ENCODE data around the gene KCND2.

Gene KCND2

DNA sequence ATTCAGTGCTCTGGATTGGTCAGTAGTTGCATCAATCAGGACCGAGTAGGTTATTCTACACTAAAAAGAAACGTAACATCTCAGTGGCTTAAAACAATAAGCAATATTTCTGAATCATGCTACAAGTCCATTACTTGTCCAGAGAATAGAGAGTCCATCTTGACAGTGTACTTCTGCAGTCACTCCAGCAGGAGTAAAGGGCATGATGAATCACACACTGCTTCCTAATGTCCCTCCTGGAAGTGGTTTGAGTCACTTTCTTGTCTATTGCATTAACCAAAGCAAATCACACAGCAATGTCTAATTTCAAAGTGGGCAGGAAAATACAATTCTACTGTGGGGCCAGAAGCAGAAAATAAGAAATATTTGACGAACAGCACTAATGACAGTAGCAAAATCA, 460.2 kb downstream of the KCND2 start:
- TF ChIP-seq, protein P1, sequence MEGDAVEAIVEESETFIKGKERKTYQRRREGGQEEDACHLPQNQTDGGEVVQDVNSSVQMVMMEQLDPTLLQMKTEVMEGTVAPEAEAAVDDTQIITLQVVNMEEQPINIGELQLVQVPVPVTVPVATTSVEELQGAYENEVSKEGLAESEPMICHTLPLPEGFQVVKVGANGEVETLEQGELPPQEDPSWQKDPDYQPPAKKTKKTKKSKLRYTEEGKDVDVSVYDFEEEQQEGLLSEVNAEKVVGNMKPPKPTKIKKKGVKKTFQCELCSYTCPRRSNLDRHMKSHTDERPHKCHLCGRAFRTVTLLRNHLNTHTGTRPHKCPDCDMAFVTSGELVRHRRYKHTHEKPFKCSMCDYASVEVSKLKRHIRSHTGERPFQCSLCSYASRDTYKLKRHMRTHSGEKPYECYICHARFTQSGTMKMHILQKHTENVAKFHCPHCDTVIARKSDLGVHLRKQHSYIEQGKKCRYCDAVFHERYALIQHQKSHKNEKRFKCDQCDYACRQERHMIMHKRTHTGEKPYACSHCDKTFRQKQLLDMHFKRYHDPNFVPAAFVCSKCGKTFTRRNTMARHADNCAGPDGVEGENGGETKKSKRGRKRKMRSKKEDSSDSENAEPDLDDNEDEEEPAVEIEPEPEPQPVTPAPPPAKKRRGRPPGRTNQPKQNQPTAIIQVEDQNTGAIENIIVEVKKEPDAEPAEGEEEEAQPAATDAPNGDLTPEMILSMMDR (IDR thresholded peaks at IDR 0.05) = no peak

DNA sequence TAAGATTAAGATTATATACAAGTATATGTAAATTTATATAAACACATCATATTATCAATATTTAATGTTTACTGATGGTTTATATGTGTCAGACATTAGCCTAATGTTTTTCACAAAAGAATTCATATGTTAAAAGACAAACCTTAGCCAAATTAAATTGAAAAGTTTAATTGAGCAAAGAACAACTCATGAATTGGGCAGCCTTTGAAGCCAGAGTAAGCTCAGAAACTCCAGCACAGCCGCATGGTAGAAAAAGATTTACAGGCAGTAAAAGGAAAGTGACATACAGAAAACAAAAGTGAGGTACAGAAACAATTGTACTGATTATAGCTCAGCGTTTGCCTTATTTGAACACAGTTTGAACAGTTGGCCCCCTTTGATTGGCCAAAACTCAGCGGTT, 460.9 kb downstream of the KCND2 start:
- TF ChIP-seq, protein P1 (IDR thresholded peaks at IDR 0.05) = no peak

DNA sequence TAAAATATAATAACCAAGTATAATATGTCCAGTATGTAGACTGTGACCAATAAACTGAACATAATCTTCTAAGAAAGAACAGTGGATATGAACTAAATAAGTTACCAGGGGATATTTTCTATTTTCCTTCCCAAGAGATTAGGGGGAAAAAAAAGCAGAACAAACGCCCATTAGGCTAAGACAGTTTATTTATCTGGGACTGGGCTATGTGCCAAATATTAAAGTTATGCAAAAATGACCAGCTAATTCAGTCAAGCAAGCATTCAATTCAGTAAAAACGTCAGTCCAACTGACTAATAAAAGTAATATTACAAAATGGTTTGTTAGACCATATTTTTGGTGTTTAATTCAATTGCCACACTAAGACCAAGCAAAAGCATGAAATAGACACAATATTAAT, 462.8 kb downstream of the KCND2 start:
- TF ChIP-seq, protein P1 (IDR thresholded peaks at IDR 0.05) = no peak

DNA sequence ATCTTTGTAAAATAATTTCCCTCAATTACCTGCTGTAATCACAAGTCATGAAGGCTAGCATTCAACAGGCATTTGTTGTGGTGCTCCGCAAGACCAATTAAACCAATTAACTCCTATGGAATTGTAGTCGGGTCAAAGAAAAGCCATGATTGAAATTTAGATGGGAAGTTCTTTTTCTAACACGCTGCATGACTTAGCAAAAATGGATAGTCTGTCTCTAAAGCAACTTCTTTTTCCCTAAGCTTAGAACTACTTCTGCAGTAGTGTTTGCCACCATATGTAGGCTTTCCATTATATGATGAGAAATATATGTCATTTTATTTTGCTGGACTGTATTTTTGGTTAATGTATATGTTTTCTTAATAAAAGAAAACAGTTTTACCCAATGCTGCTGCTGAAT, 465.8 kb downstream of the KCND2 start:
- TF ChIP-seq, protein P1 (IDR thresholded peaks at IDR 0.05) = no peak

DNA sequence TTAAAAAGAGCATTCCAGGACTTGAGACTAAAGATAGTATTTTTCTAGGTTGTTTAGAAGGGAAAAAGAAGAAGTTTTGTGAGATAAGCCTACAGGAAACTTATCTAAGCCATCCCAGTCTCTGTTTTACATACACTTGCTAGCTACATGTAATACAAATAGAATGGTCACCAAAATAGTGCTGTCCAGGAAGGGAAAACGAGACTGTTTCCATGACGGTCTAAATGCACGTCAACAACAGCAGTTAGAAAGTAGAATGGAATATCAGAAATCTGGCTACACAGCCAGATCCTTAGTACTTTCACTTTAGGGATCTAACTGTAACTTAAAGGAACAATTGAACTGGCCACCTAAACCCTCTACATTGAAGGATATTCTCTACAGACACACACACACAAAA, 467.4 kb downstream of the KCND2 start:
- TF ChIP-seq, protein P1 (IDR thresholded peaks at IDR 0.05) = no peak

DNA sequence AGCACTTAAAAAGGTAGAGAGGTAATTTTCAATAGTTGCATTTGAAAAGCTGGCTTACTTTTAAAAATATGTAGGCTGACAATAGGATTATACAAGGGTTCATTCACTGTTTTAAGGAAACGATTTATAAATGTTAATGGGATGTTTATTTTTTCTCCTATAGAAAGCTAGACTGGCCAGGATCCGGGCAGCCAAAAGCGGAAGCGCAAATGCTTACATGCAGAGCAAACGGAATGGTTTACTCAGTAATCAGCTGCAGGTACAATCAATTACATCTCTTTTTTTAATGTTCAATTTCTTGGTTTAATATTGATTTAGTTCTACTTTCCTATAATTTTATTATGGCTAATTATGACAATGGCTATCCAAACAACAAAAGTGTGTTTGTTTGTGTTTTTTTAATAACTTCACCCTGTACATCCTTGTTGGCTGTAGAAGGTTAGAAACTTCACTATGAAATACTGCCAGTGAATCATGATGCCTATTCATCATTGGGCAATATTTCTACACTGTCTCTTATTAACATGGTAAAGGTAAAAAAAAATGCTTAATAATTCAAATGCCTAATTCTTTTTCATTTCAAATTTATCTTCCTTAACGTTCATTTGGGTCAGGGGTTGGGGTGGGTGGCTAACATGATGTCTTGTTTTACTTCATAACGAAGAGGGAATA, 468.5 kb downstream of the KCND2 start:
- TF ChIP-seq, protein P1 (IDR thresholded peaks at IDR 0.05) = no peak

DNA sequence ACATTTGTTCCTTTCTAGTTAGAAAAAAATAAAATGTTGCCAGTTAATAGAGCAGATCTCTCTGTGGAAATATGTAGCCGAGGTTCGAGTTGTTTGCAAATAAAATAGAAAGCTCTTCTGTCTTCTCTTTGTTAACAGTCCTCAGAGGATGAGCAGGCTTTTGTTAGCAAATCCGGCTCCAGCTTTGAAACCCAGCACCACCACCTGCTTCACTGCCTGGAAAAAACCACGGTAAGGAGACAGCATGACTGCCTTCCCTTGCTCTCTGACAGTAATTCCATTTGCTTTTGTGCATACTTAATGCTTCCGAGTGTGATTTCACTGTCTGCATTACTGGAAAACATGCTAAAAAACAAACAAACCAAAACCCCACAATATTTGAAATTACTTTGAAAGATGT, 469.4 kb downstream of the KCND2 start:
- TF ChIP-seq, protein P1 (IDR thresholded peaks at IDR 0.05) = no peak

DNA sequence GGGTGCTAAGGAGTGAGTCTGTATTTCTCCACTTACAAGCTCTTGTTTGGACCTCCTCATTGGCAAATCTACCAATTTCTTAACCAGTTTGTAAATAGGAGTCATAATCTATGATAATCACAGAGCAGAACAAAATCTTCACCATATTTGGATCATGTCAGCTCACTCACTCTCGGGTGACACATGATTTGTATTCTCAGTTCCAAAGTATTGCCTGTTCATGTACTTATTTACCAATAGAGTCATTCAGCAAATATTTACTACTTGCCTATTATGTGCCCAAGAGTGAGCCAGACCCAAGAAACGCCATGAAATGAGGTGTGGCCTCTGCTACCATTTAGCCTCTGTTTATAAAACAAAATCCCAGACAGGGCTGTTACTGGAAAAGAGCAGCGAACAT, 470.2 kb downstream of the KCND2 start:
- TF ChIP-seq, protein P1 (IDR thresholded peaks at IDR 0.05) = no peak
